Activated CD8-positive, alpha-beta memory T cell treated with anti-CD3 and anti-CD28 coated beads for 24 hours (primary cell): ENCODE measurements around the gene TLE3.
"Not testable (repeated sequence)": the region's sequence is repeated elsewhere in the genome, so short reads cannot be mapped to it uniquely, and the experiment has no call there.

Source experiments
- DNase-seq: peaks from one replicate; pipeline ENCODE4 v3.0.0-alpha.2; 2020

The TLE3 gene

GRCh38 chr15:70097321-70098152 lies at the start of gene TLE3:
TSS of gene TLE3 (minus strand) at chr15:70097917. CDS start at chr15:70096798, 1,119 bp downstream.
- DNase-seq, result peak; percentile 98

DNA sequence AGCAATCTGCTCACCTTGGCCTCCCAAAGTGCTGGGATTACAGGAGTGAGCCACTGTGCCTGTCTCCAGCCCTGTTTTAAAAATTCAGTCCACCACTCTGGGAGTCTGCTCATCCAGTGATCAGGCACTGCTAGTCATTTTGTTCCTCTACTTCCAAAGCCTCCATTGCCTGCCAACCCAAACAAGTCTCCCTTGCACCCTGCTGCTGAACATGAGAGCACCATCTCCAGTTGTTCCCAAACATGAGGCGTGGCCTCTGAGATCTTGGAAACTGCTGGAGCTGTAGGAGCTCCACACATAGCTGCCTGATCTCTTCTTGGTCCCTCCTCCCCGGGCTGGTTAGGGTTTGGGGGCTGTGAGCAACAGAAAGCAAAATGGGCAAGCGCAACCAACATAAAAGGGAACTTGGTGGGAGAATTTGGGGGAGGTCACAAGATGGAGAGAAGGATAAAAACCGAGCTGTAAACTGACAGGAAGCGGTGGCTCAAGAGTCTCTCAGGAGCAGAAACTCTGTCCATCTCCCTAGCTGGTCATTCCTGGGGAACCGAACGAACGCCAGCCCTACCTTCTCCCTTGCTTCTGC lies 49.6 kb upstream of the TLE3 start:
- no peak for DNase-seq

DNA sequence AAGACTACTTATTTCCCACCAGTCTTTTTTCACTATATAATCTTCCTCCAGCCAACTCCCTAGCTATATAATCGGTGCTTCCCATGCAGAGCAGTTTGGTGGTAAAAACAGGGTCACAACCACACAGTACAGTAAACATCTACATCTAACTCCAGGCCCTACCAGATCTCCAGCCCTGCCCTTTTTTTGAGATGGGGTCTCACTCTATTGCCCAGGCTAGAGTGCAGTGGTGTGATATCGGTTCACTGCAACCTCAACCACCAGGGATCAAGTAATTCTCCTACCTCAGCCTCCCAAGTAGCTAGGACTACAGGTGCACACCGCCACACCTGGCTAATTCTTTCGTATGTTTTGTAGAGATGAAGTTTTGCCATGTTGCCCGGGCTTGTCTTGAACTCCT lies 49.1 kb upstream of the TLE3 start:
- no peak for DNase-seq

DNA sequence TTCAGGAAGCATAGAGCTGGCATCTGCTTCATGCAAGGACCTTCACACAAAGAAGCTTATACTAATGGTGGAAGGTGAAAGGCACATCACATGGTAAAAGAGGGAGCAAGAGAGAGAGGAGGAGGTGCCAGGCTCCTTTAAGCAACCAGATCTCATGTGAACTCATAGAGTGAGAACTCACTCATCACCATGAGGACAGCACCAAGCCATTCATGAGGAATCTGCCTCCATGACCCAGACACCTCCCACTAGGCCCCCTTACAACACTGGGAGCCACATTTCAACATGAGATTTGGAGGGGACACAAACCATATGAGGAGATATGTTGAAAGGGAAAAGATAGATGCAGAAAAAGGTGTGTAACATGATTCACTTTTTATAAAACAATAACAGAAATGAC lies 48.4 kb upstream of the TLE3 start:
- DNase-seq, result no peak

GRCh38 chr15:70145261-70145660 lies 47.5 kb upstream of the TLE3 start:
- DNase-seq, result no peak

- peak; percentile 65 for DNase-seq
These were observed 44.8 kb upstream of the TLE3 start for GRCh38 chr15:70142322-70143191.

GRCh38 chr15:70142072-70142321 lies 44.3 kb upstream of the TLE3 start:
- no peak for DNase-seq

DNA sequence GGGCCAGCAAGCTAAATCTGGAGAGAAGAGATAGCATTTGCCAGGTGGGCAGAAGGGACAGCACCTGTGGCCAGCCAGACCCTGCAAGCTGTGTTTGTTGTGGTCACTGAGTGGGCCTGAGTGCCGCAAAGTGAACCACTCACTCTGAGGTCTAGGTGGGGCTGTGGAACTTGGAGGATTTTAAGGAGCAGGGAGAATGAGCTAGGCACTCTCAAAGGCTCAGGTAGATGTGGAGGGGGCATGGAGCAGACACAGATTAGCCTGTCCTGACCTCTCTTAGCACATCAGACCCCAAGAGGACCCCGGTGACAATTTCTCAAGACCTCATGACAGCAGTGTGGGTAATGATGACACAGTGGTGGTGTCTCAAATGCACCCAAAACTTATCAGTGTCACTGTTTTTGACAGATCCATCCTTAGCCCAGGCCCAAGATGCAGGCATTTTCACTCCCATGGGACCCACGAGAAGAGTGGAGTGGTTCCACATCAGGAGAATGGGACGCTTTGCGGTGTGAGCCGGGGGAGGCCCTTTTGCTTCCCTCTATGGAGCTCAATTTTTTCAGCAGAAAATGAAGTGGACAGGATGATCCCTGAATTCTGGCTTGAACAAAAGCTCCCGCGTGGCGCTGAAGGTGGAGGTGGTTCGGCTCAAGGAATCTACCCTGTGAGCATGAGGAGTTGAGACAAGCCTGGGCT lies 43.8 kb upstream of the TLE3 start:
- no peak for DNase-seq

GRCh38 chr15:70140543-70141375 lies 43.0 kb upstream of the TLE3 start:
- peak; percentile 64 for DNase-seq

GRCh38 chr15:70140025-70140542 lies 42.4 kb upstream of the TLE3 start:
- no peak for DNase-seq

- DNase-seq, result no peak
These were observed 40.2 kb upstream of the TLE3 start for GRCh38 chr15:70137967-70138366.

DNA sequence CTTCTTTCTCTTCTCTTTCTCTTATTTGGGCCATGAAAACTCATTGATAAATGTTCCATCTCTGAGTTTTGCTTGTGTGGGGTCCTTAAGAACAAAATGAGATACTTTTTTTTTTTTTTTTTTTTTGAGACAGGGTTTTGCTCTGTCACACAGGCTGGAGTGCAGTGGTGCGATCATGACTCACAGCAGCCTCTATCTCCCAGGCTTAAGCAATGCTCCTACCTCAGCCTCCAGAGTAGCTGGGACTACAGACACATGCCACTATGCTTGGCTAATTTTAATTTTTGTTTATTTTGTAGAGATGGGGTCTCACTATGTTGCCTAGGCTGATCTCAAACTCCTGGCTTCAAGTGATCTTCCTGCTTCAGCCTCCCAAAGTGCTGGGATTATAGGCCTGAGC lies 39.3 kb upstream of the TLE3 start:
- not testable (repeated sequence) for DNase-seq

GRCh38 chr15:70133781-70134421 lies 36.2 kb upstream of the TLE3 start:
- DNase-seq, result no peak

- no peak for DNase-seq
These were observed 35.6 kb upstream of the TLE3 start for GRCh38 chr15:70133296-70133695.

DNA sequence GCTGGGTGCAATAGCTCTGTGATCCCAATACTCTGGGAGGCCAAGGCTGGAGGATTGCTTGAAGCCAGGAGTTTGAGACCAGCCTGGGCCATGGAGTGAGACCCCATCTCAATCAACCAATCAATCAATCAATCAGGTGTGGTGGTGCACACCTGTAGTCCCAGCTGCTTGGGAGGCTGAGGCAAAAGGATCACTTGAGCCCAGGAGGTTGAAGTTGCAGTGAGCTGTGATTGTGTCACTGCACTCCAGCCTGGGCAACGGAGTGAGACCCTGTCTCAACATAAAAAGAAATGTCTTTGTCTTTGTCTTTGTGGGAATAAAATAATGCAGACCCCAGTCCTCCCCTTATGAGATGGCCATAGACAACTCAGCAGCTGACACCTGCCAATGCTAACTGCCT lies 34.9 kb upstream of the TLE3 start:
- DNase-seq, result no peak

- no peak for DNase-seq
These were observed 34.4 kb upstream of the TLE3 start for GRCh38 chr15:70132139-70132538.

- DNase-seq, result no peak
These were observed 30.9 kb upstream of the TLE3 start for GRCh38 chr15:70128414-70129140.

- no peak for DNase-seq
These were observed 30.2 kb upstream of the TLE3 start for GRCh38 chr15:70127770-70128413.

GRCh38 chr15:70127288-70127746 lies 29.6 kb upstream of the TLE3 start:
- no peak for DNase-seq

GRCh38 chr15:70126362-70126761 lies 28.6 kb upstream of the TLE3 start:
- DNase-seq, result no peak
